PC-3 (cell line): Measurements from ENCODE around the gene MEGF10.

ENCODE experiments used
- EZH2phosphoT487 ChIP-seq: fragments of 300-600 bp; sonication (generic); IDR thresholded peaks from 2 replicates; pipeline ENCODE4 v1.6.1; 2018; ENCODE audit warnings: mild to moderate bottlenecking, antibody characterized with exemption, low read length, borderline replicate concordance
- TF ChIP-seq, protein P1 (sequence below): fragments of 300-600 bp; sonication (generic); conservative IDR thresholded peaks from 2 replicates; pipeline ENCODE4 v1.5.1; 2017; ENCODE audit warnings: antibody characterized with exemption, low read depth, mild to moderate bottlenecking, low read length

GRCh38 chr5:127302509-127302908 lies 11.9 kb downstream of the MEGF10 start:
- TF ChIP-seq, protein P1, sequence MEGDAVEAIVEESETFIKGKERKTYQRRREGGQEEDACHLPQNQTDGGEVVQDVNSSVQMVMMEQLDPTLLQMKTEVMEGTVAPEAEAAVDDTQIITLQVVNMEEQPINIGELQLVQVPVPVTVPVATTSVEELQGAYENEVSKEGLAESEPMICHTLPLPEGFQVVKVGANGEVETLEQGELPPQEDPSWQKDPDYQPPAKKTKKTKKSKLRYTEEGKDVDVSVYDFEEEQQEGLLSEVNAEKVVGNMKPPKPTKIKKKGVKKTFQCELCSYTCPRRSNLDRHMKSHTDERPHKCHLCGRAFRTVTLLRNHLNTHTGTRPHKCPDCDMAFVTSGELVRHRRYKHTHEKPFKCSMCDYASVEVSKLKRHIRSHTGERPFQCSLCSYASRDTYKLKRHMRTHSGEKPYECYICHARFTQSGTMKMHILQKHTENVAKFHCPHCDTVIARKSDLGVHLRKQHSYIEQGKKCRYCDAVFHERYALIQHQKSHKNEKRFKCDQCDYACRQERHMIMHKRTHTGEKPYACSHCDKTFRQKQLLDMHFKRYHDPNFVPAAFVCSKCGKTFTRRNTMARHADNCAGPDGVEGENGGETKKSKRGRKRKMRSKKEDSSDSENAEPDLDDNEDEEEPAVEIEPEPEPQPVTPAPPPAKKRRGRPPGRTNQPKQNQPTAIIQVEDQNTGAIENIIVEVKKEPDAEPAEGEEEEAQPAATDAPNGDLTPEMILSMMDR: no peak
- TF ChIP-seq EZH2phosphoT487: no peak
